ENCODE data around the gene DNAJB8.

DNAJB8 gene

GRCh38 chr3:128435058-128435457, 31.6 kb downstream of the DNAJB8 start:
- H3K36me3 ChIP-seq (ENCODE audit: insufficient read depth, low read length) = no peaks in the 10 kb centered on the region
- H3K4me1 ChIP-seq (ENCODE audit: control insufficient read depth, insufficient read depth, low read length) = no peaks in the 10 kb centered on the region
- H3K9me3 ChIP-seq (replicated peaks; ENCODE audit: low read length) = no peaks in the 10 kb centered on the region
- no peak overlapping the region for H3K4me2 ChIP-seq (ENCODE audit: low read length)
- no peak overlapping the region for H3K4me3 ChIP-seq (ENCODE audit: low read length)
- peaks cover 72% of the 10 kb centered on the region for H3K27me3 ChIP-seq (ENCODE audit: control insufficient read depth, insufficient read depth, low read length)
- H3K9ac ChIP-seq (ENCODE audit: low read depth, low read length) = no peak overlapping the region

DNA sequence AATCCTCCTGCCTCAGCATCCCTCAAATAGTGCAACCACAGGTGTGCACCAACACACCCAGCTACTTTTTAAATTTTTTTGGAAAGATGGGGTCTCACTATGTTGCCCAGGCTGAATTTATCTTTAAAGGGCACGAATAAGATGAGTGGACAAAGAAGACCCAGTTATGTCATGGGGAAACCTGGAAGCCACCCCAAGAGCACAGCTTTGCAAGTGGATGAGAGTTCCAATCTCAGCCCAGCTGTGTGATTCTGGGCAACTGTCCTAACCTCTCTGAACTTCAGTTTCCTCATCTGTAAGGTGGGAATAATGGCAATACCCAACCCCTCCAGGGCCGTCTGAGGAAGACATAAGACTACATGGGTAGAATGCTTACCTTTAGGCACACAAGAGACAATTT, 32.2 kb downstream of the DNAJB8 start:
- Histone ChIP-seq H3K4me2 (ENCODE audit: low read length) (no peak overlapping the region), H3K9ac (ENCODE audit: low read depth, low read length) (no peak overlapping the region), H3K4me1 (ENCODE audit: control insufficient read depth, insufficient read depth, low read length) (no peaks in the 10 kb centered on the region), H3K36me3 (ENCODE audit: insufficient read depth, low read length) (no peaks in the 10 kb centered on the region), H3K27me3 (ENCODE audit: control insufficient read depth, insufficient read depth, low read length) (peaks cover 72% of the 10 kb centered on the region), H3K9me3 (replicated peaks; ENCODE audit: low read length) (no peaks in the 10 kb centered on the region), H3K4me3 (ENCODE audit: low read length) (no peak overlapping the region)

GRCh38 chr3:128433837-128434165, 32.9 kb downstream of the DNAJB8 start:
- Histone ChIP-seq H3K9me3 (replicated peaks; ENCODE audit: low read length) (no peaks in the 10 kb centered on the region), H3K4me1 (ENCODE audit: control insufficient read depth, insufficient read depth, low read length) (no peaks in the 10 kb centered on the region), H3K4me3 (ENCODE audit: low read length) (no peak overlapping the region), H3K27me3 (ENCODE audit: control insufficient read depth, insufficient read depth, low read length) (peaks cover 69% of the 10 kb centered on the region), H3K4me2 (ENCODE audit: low read length) (no peak overlapping the region), H3K9ac (ENCODE audit: low read depth, low read length) (no peak overlapping the region), H3K36me3 (ENCODE audit: insufficient read depth, low read length) (no peaks in the 10 kb centered on the region)

- H3K27me3 ChIP-seq (ENCODE audit: control insufficient read depth, insufficient read depth, low read length) = peaks cover 74% of the 10 kb centered on the region
- H3K9ac ChIP-seq (ENCODE audit: low read depth, low read length) = no peak overlapping the region
- no peak overlapping the region for H3K4me2 ChIP-seq (ENCODE audit: low read length)
- no peaks in the 10 kb centered on the region for H3K36me3 ChIP-seq (ENCODE audit: insufficient read depth, low read length)
- no peak overlapping the region for H3K4me3 ChIP-seq (ENCODE audit: low read length)
- no peaks in the 10 kb centered on the region for H3K9me3 ChIP-seq (replicated peaks; ENCODE audit: low read length)
- H3K4me1 ChIP-seq (ENCODE audit: control insufficient read depth, insufficient read depth, low read length) = no peaks in the 10 kb centered on the region
Observed at GRCh38 chr3:128432971-128433836, 33.5 kb downstream of the DNAJB8 start.

DNA sequence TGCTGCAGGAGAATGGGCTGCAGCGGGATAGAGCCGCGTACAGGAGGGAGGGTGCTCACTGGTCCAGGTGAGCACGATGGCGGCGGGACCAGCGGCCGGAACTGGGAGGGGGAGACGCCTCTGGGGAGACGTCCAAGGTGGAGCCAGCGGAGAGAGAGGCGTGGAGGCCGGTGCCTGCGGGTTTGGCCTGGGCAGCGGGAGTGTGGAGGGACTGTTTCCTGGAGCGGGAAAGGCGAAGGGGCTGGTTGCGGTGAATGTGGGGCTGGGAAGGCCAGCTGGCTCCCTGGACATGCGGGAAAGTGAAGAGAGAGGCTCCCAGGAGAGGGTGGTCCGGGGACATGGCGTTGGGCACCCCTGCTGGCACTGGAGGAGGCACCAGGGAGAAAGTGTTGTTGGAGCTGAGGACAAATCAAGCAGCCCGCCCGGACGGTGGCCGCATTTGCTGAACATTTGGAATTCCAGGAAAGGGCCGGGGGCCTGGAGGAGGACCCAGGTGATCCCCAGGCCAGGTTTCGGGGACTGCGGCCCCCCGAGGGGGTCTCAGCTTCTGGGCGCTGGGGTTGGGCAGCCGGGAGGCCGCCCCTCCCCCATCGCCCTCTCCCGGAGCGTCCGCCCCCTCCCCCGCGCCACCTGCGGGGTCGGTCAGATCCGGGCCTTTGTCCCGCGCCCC, 34.3 kb downstream of the DNAJB8 start:
- no peak overlapping the region for H3K4me2 ChIP-seq (ENCODE audit: low read length)
- no peak overlapping the region for H3K4me3 ChIP-seq (ENCODE audit: low read length)
- H3K9me3 ChIP-seq (replicated peaks; ENCODE audit: low read length) = no peaks in the 10 kb centered on the region
- H3K36me3 ChIP-seq (ENCODE audit: insufficient read depth, low read length) = no peaks in the 10 kb centered on the region
- H3K4me1 ChIP-seq (ENCODE audit: control insufficient read depth, insufficient read depth, low read length) = no peaks in the 10 kb centered on the region
- no peak overlapping the region for H3K9ac ChIP-seq (ENCODE audit: low read depth, low read length)
- peaks cover 75% of the 10 kb centered on the region for H3K27me3 ChIP-seq (ENCODE audit: control insufficient read depth, insufficient read depth, low read length)

DNA sequence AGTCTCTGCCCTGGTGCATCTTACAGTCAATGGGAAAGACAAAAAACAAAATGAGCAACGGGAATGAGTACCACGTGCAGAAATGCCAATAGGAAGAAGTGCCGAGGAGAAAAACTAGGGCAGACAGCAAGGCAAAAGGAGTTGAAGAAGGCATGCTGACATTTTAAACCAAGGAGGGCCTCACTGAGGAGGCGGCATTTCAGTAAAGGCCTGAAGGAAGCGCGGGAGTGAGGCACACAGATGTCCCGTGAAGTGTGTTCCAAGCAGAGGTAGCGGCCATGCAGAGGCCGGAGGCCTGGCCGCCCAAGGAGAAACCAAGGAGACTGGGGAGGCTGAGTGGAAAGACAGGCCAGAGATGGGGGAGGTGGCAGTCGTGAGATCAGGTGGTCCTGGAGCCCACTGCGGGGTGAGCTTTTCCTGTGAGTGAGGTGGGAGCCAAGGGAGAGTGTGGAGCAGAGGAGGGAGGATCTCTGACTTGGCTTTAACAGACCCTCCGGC, 34.8 kb downstream of the DNAJB8 start:
- H3K9me3 ChIP-seq (replicated peaks; ENCODE audit: low read length) = no peaks in the 10 kb centered on the region
- no peak overlapping the region for H3K4me2 ChIP-seq (ENCODE audit: low read length)
- H3K9ac ChIP-seq (ENCODE audit: low read depth, low read length) = no peak overlapping the region
- no peak overlapping the region for H3K4me3 ChIP-seq (ENCODE audit: low read length)
- no peaks in the 10 kb centered on the region for H3K4me1 ChIP-seq (ENCODE audit: control insufficient read depth, insufficient read depth, low read length)
- H3K27me3 ChIP-seq (ENCODE audit: control insufficient read depth, insufficient read depth, low read length) = peaks cover 72% of the 10 kb centered on the region
- no peaks in the 10 kb centered on the region for H3K36me3 ChIP-seq (ENCODE audit: insufficient read depth, low read length)

- H3K9ac ChIP-seq (ENCODE audit: low read depth, low read length) = no peak overlapping the region
- H3K4me2 ChIP-seq (ENCODE audit: low read length) = no peak overlapping the region
- H3K36me3 ChIP-seq (ENCODE audit: insufficient read depth, low read length) = no peaks in the 10 kb centered on the region
- H3K27me3 ChIP-seq (ENCODE audit: control insufficient read depth, insufficient read depth, low read length) = peaks cover 65% of the 10 kb centered on the region
- H3K4me3 ChIP-seq (ENCODE audit: low read length) = no peak overlapping the region
- H3K4me1 ChIP-seq (ENCODE audit: control insufficient read depth, insufficient read depth, low read length) = peaks cover 3% of the 10 kb centered on the region
- H3K9me3 ChIP-seq (replicated peaks; ENCODE audit: low read length) = no peaks in the 10 kb centered on the region
Observed at GRCh38 chr3:128430731-128431130, 36.0 kb downstream of the DNAJB8 start.

GRCh38 chr3:128430301-128430700, 36.4 kb downstream of the DNAJB8 start:
- no peak overlapping the region for H3K4me3 ChIP-seq (ENCODE audit: low read length)
- H3K36me3 ChIP-seq (ENCODE audit: insufficient read depth, low read length) = no peaks in the 10 kb centered on the region
- no peak overlapping the region for H3K9ac ChIP-seq (ENCODE audit: low read depth, low read length)
- no peaks in the 10 kb centered on the region for H3K9me3 ChIP-seq (replicated peaks; ENCODE audit: low read length)
- H3K4me1 ChIP-seq (ENCODE audit: control insufficient read depth, insufficient read depth, low read length) = peaks cover 3% of the 10 kb centered on the region
- no peak overlapping the region for H3K4me2 ChIP-seq (ENCODE audit: low read length)
- H3K27me3 ChIP-seq (ENCODE audit: control insufficient read depth, insufficient read depth, low read length) = peaks cover 62% of the 10 kb centered on the region

GRCh38 chr3:128429751-128430150, 36.9 kb downstream of the DNAJB8 start:
- no peak overlapping the region for H3K9ac ChIP-seq (ENCODE audit: low read depth, low read length)
- no peaks in the 10 kb centered on the region for H3K36me3 ChIP-seq (ENCODE audit: insufficient read depth, low read length)
- peaks cover 67% of the 10 kb centered on the region for H3K27me3 ChIP-seq (ENCODE audit: control insufficient read depth, insufficient read depth, low read length)
- H3K4me1 ChIP-seq (ENCODE audit: control insufficient read depth, insufficient read depth, low read length) = peaks cover 3% of the 10 kb centered on the region
- H3K9me3 ChIP-seq (replicated peaks; ENCODE audit: low read length) = no peaks in the 10 kb centered on the region
- H3K4me2 ChIP-seq (ENCODE audit: low read length) = no peak overlapping the region
- H3K4me3 ChIP-seq (ENCODE audit: low read length) = no peak overlapping the region

DNA sequence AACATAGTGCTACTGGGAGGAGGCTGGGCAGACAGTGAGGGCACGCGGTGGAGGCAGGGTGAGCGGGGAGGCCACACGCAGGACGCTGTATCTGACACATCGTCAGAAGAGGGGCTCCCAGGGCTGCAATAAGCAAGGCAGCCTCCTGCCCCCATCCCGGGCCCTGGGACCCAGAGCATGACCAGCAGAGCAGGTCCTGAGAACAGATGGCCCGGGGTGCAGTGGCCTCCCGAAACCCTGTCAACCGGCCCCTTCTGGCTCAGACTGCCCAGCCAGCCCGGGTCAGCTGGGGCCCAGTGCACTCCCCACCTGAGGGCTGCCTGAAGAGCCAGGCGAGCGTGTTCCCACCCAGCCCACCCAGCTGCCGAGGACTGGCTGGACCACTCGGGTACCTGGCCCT, 37.4 kb downstream of the DNAJB8 start:
- H3K4me1 ChIP-seq (ENCODE audit: control insufficient read depth, insufficient read depth, low read length) = peaks cover 7% of the 10 kb centered on the region
- no peak overlapping the region for H3K9ac ChIP-seq (ENCODE audit: low read depth, low read length)
- no peaks in the 10 kb centered on the region for H3K9me3 ChIP-seq (replicated peaks; ENCODE audit: low read length)
- H3K4me3 ChIP-seq (ENCODE audit: low read length) = no peak overlapping the region
- H3K4me2 ChIP-seq (ENCODE audit: low read length) = no peak overlapping the region
- H3K36me3 ChIP-seq (ENCODE audit: insufficient read depth, low read length) = no peaks in the 10 kb centered on the region
- peaks cover 64% of the 10 kb centered on the region for H3K27me3 ChIP-seq (ENCODE audit: control insufficient read depth, insufficient read depth, low read length)

DNA sequence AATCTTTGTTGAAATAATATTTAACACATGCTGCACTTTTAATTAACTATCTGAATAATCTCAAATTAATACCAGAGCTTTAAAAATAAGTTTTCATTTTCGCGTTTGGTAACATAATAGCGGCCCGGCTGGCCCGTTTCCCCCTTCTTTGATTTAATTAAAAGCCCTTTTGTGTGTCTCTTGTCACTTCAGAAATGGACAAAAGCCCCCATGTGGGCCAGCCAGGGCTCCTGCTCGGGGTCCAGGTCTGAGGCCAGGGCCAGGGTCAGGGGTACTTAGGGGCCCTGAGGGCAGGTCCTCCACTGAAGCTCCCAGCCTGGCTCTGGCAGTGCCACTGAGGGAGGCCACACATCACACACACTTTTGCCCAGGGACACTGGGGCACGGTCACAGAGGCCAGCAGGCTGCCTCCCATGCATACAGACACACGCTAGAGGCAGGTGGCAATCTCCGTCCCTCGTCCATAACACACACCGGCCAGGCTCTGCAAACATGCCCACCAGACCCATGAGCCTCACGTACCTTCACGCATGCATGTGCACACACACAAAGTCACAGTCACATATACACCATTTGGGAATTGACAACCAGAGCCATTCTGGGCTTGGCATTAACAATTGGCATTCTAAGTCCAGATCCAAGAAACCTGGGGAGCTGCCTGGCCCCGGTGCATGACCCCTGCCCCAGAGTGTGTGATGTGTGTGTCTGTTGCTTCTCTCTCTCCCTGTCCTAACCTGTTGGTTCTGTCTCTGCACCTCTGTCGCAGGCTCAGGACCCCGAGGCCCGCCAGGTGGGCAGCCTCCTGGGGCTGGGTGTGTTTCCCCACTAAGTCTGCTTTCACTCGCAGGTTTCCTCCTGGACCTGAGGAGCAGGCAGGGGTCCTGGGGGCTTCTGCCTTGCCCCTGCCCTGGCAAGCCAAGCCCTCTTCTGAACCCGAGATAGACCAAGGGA, 38.5 kb downstream of the DNAJB8 start:
- Histone ChIP-seq H3K9ac (ENCODE audit: low read depth, low read length) (no peak overlapping the region), H3K9me3 (replicated peaks; ENCODE audit: low read length) (no peaks in the 10 kb centered on the region), H3K4me1 (ENCODE audit: control insufficient read depth, insufficient read depth, low read length) (peaks cover 10% of the 10 kb centered on the region), H3K36me3 (ENCODE audit: insufficient read depth, low read length) (no peaks in the 10 kb centered on the region), H3K4me2 (ENCODE audit: low read length) (no peak overlapping the region), H3K27me3 (ENCODE audit: control insufficient read depth, insufficient read depth, low read length) (peaks cover 53% of the 10 kb centered on the region), H3K4me3 (ENCODE audit: low read length) (no peak overlapping the region)
